Measurements from ENCODE around the gene PCMTD2. TPM values are rescaled to one million over a fixed set of nuclear protein-coding genes. Genes with fewer than 3 reads are reported as not detected.

Gene PCMTD2
- total and polyA plus RNA-seq, 2 of the 13 experiments (the other 11 are each of a cell fraction or from before 2014, with no cell fraction given) = 47.0 to 76.9 TPM

DNA sequence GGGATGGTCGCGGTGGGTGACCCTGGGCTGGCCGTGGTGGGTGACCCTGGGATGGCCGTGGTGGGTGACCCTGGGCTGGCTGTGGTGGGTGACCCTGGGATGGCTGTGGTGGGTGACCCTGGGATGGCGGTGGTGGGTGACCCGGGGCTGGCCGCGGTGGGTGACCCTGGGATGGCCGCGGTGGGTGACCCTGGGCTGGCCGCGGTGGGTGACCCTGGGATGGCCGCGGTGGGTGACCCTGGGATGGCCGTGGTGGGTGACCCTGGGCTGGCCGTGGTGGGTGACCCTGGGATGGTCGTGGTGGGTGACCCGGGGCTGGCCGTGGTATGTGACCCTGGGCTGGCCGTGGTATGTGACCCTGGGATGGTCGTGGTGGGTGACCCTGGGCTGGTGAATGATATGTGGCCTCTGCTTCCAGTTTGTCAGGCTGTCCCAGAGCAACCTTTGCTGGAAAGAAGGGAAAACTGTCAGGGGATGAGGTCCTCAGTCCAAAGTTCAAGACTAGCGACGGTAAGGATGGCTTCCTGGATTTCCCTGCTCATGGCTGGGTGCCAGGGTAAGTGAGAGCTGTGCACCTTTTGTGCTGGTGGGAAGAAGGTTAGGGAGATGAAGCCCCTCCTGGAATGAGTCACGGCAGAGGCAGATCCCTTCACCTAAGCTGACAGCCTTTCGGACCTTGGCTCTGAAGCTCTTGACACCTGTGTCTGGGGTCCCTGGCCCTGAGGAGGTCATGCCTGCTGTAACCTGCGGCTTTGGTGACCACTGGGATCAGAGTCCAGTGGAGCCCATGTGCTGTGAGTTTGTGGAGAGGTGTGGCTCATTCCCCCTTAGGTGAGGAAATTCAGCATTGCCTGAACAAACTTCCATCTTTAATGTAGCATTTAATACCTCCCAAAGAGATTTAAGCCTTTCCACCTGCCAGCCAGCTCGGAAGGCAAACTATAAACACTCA is 19.1 kb upstream of the PCMTD2 start (continued):
- TF ChIP-seq, protein P1, sequence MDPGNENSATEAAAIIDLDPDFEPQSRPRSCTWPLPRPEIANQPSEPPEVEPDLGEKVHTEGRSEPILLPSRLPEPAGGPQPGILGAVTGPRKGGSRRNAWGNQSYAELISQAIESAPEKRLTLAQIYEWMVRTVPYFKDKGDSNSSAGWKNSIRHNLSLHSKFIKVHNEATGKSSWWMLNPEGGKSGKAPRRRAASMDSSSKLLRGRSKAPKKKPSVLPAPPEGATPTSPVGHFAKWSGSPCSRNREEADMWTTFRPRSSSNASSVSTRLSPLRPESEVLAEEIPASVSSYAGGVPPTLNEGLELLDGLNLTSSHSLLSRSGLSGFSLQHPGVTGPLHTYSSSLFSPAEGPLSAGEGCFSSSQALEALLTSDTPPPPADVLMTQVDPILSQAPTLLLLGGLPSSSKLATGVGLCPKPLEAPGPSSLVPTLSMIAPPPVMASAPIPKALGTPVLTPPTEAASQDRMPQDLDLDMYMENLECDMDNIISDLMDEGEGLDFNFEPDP (CRISPR knock-in tag; conservative IDR thresholded peaks at IDR 0.05) = 0 out of 2 replicates have a peak, but pooled peaks have one; percentile 17
- TF ChIP-seq, protein P2, sequence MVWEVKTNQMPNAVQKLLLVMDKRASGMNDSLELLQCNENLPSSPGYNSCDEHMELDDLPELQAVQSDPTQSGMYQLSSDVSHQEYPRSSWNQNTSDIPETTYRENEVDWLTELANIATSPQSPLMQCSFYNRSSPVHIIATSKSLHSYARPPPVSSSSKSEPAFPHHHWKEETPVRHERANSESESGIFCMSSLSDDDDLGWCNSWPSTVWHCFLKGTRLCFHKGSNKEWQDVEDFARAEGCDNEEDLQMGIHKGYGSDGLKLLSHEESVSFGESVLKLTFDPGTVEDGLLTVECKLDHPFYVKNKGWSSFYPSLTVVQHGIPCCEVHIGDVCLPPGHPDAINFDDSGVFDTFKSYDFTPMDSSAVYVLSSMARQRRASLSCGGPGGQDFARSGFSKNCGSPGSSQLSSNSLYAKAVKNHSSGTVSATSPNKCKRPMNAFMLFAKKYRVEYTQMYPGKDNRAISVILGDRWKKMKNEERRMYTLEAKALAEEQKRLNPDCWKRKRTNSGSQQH (CRISPR knock-in tag; IDR thresholded peaks at IDR 0.05; ENCODE audit: low read depth) = no peak; the same call in 1 of the 2 replicates
- TF ChIP-seq FOXA3 (CRISPR knock-in tag; IDR thresholded peaks at IDR 0.05) (peak; percentile 70), ZNF44 (CRISPR knock-in tag; IDR thresholded peaks at IDR 0.05) (no peak), SPEN (CRISPR knock-in tag; IDR thresholded peaks at IDR 0.05; ENCODE audit: low read depth) (no peak), ZFAT (CRISPR knock-in tag; conservative IDR thresholded peaks at IDR 0.05) (no peak), TGIF2 (CRISPR knock-in tag; IDR thresholded peaks at IDR 0.05) (peak; percentile 48; the same call in 1 of the 2 replicates), ZMYM2 (CRISPR knock-in tag; IDR thresholded peaks at IDR 0.05) (peak; percentile 92), NR2F1 (CRISPR knock-in tag; IDR thresholded peaks at IDR 0.05) (peak; percentile 95 to 97; a peak in 3 of 4 replicates), NCOA1 (CRISPR knock-in tag; IDR thresholded peaks at IDR 0.05) (no peak), PHF8 (CRISPR knock-in tag; IDR thresholded peaks at IDR 0.05) (no peak), NFE2L2 (IDR thresholded peaks at IDR 0.05; ENCODE audit: low read length) (no peak), NR1H2 (CRISPR knock-in tag; IDR thresholded peaks at IDR 0.05; ENCODE audit: borderline replicate concordance, low read depth) (no peak; the same call in none of the 2 replicates), HOXD1 (CRISPR knock-in tag; IDR thresholded peaks at IDR 0.05) (no peak), ZBTB21 (CRISPR knock-in tag; IDR thresholded peaks at IDR 0.05) (peak; percentile 63), GATAD2A (CRISPR knock-in tag; IDR thresholded peaks at IDR 0.05) (peak; percentile 95)
- TF ChIP-seq, protein P3, sequence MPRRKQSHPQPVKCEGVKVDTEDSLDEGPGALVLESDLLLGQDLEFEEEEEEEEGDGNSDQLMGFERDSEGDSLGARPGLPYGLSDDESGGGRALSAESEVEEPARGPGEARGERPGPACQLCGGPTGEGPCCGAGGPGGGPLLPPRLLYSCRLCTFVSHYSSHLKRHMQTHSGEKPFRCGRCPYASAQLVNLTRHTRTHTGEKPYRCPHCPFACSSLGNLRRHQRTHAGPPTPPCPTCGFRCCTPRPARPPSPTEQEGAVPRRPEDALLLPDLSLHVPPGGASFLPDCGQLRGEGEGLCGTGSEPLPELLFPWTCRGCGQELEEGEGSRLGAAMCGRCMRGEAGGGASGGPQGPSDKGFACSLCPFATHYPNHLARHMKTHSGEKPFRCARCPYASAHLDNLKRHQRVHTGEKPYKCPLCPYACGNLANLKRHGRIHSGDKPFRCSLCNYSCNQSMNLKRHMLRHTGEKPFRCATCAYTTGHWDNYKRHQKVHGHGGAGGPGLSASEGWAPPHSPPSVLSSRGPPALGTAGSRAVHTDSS (CRISPR knock-in tag; conservative IDR thresholded peaks at IDR 0.05) = no peak
- TF ChIP-seq, protein P4, sequence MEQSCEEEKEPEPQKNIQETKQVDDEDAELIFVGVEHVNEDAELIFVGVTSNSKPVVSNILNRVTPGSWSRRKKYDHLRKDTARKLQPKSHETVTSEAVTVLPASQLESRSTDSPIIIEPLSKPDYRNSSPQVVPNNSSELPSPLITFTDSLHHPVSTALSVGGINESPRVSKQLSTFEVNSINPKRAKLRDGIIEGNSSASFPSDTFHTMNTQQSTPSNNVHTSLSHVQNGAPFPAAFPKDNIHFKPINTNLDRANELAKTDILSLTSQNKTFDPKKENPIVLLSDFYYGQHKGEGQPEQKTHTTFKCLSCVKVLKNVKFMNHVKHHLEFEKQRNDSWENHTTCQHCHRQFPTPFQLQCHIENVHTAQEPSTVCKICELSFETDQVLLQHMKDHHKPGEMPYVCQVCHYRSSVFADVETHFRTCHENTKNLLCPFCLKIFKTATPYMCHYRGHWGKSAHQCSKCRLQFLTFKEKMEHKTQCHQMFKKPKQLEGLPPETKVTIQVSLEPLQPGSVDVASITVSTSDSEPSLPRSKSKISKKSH (CRISPR knock-in tag; IDR thresholded peaks at IDR 0.05; ENCODE audit: borderline replicate concordance) = peak; percentile 89
- TF ChIP-seq, protein P5, sequence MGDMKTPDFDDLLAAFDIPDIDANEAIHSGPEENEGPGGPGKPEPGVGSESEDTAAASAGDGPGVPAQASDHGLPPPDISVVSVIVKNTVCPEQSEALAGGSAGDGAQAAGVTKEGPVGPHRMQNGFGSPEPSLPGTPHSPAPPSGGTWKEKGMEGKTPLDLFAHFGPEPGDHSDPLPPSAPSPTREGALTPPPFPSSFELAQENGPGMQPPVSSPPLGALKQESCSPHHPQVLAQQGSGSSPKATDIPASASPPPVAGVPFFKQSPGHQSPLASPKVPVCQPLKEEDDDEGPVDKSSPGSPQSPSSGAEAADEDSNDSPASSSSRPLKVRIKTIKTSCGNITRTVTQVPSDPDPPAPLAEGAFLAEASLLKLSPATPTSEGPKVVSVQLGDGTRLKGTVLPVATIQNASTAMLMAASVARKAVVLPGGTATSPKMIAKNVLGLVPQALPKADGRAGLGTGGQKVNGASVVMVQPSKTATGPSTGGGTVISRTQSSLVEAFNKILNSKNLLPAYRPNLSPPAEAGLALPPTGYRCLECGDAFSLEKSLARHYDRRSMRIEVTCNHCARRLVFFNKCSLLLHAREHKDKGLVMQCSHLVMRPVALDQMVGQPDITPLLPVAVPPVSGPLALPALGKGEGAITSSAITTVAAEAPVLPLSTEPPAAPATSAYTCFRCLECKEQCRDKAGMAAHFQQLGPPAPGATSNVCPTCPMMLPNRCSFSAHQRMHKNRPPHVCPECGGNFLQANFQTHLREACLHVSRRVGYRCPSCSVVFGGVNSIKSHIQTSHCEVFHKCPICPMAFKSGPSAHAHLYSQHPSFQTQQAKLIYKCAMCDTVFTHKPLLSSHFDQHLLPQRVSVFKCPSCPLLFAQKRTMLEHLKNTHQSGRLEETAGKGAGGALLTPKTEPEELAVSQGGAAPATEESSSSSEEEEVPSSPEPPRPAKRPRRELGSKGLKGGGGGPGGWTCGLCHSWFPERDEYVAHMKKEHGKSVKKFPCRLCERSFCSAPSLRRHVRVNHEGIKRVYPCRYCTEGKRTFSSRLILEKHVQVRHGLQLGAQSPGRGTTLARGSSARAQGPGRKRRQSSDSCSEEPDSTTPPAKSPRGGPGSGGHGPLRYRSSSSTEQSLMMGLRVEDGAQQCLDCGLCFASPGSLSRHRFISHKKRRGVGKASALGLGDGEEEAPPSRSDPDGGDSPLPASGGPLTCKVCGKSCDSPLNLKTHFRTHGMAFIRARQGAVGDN (CRISPR knock-in tag; IDR thresholded peaks at IDR 0.05) = peak; percentile 92
